SK-N-SH (cell line): ENCODE data around the gene KIF6. TPM values are rescaled to one million over a fixed set of nuclear protein-coding genes. Genes with fewer than 3 reads are reported as not detected.

ENCODE experiments used
- CTCF ChIA-PET: fragments of 300-600, 350-600 bp; formaldehyde crosslinking; extraction: SDS; loops from one replicate; lab custom pipeline; 2021; lab: Yijun Ruan, JAX
- POLR2A ChIA-PET: fragments of 350-600 bp; sonication (Branson Sonifier 250); formaldehyde crosslinking; extraction: SDS; loops from one replicate; lab custom pipeline; 2020; ENCODE audit warnings: antibody characterized with exemption, inconsistent platforms; lab: Yijun Ruan, JAX
- DNase-seq: peaks from one replicate; pipeline ENCODE4 v3.0.0; 2012
- H2AFZ ChIP-seq: fragments of 200-600 bp; sonication (generic); 2 replicates; pipeline ENCODE4 v1.8.1; 2016; ENCODE audit warnings: antibody characterized with exemption, mild to moderate bottlenecking, low read depth
- H3F3A ChIP-seq: fragments of 200-600 bp; sonication (generic); replicated peaks from 2 replicates; pipeline ENCODE3; 2016; ENCODE audit warnings: antibody characterized with exemption, mild to moderate bottlenecking; ENCODE audit not compliant: insufficient read depth
- H3K27ac ChIP-seq, 2 experiments: fragments of 200-500 bp in 1 of 2; fragments of 200-600 bp in 1 of 2; sonication (Bioruptor generic) in 1 of 2; sonication (generic), shearing (Covaris generic) in 1 of 2; 2 replicates each; pipeline versions ENCODE4 v1.5.1 to v1.6.1; 2014 to 2016; ENCODE audit warnings: low read depth in 2 of 2, inconsistent platforms in 1 of 2, low read length in 1 of 2, mild to moderate bottlenecking in 1 of 2, mixed read lengths in 1 of 2
- H3K27me3 ChIP-seq: fragments of 200-600 bp; sonication (generic), shearing (Covaris generic); 2 replicates; pipeline ENCODE4 v1.6.1; 2016; ENCODE audit warnings: mixed run types; ENCODE audit not compliant: insufficient read depth
- H3K36me3 ChIP-seq, 2 experiments: fragments of 200-500 bp in 1 of 2; fragments of 200-600 bp in 1 of 2; sonication (Bioruptor generic) in 1 of 2; sonication (generic) in 1 of 2; replicated peaks in 1 of 2; 2 replicates each; pipeline versions ENCODE3 to v1.5.1; 2014 to 2016; ENCODE audit warnings: low read length in 1 of 2, mild to moderate bottlenecking in 1 of 2; ENCODE audit not compliant: insufficient read depth in 2 of 2, control insufficient read depth in 1 of 2
- H3K4me1 ChIP-seq, 2 experiments: fragments of 200-500 bp in 1 of 2; fragments of 200-600 bp in 1 of 2; sonication (Bioruptor generic) in 1 of 2; sonication (generic), shearing (Covaris generic) in 1 of 2; 2 replicates each; pipeline versions ENCODE4 v1.5.1 to v1.6.1; 2014 to 2016; ENCODE audit warnings: low read depth in 1 of 2, low read length in 1 of 2, mixed run types in 1 of 2; ENCODE audit not compliant: insufficient read depth in 2 of 2, control insufficient read depth in 1 of 2
- H3K4me2 ChIP-seq: fragments of 200-600 bp; sonication (generic), shearing (Covaris generic); 2 replicates; pipeline ENCODE4 v1.6.1; 2017; ENCODE audit warnings: mixed run types
- H3K4me3 ChIP-seq, 2 experiments: fragments of 200-500 bp in 1 of 2; fragments of 200-600 bp in 1 of 2; sonication (Bioruptor generic) in 1 of 2; sonication (generic), shearing (Covaris generic) in 1 of 2; 2 replicates each; pipeline versions ENCODE4 v1.5.1 to v1.8.1; 2014 to 2016; ENCODE audit warnings: low read depth in 2 of 2, inconsistent platforms in 1 of 2, low read length in 1 of 2, mild to moderate bottlenecking in 1 of 2, mixed read lengths in 1 of 2, moderate library complexity in 1 of 2
- H3K79me2 ChIP-seq: fragments of 200-600 bp; sonication (generic); 2 replicates; pipeline ENCODE4 v1.8.1; 2017; ENCODE audit warnings: mild to moderate bottlenecking; ENCODE audit not compliant: insufficient read depth
- H3K9ac ChIP-seq: fragments of 200-600 bp; sonication (generic); 2 replicates; pipeline ENCODE4 v1.6.1; 2017; ENCODE audit warnings: mixed run types
- H3K9me2 ChIP-seq: fragments of 200-600 bp; sonication (generic); 2 replicates; pipeline ENCODE4 v1.6.1; 2017; ENCODE audit warnings: mixed run types
- H3K9me3 ChIP-seq: fragments of 200-600 bp; sonication (generic); 2 replicates; pipeline ENCODE4 v1.6.1; 2017; ENCODE audit warnings: mixed run types, mild to moderate bottlenecking, moderate library complexity
- H4K20me1 ChIP-seq: fragments of 200-600 bp; sonication (generic); 2 replicates; pipeline ENCODE4 v1.6.1; 2017; ENCODE audit warnings: mild to moderate bottlenecking, mixed run types; ENCODE audit not compliant: insufficient read depth
- CHD2 ChIP-seq: fragments of 150-350 bp; IDR thresholded peaks from 2 replicates; pipeline ENCODE4 v1.6.1; 2018; ENCODE audit warnings: low read length; ENCODE audit not compliant: partially characterized antibody
- ELF1 ChIP-seq: IDR thresholded peaks from 2 replicates; pipeline ENCODE4 v1.4.0; 2012
- FOSL2 ChIP-seq: IDR thresholded peaks from 2 replicates; pipeline ENCODE4 v1.4.0; 2012; ENCODE audit warnings: low read depth, mild to moderate bottlenecking, moderate library complexity, borderline replicate concordance
- FOXM1 ChIP-seq: IDR thresholded peaks from 2 replicates; pipeline ENCODE4 v1.4.0; 2012; ENCODE audit warnings: low read depth, mild to moderate bottlenecking
- GABPA ChIP-seq: IDR thresholded peaks from 2 replicates; pipeline ENCODE4 v1.4.0; 2012; ENCODE audit warnings: low read depth, mild to moderate bottlenecking
- GATA2 ChIP-seq: sonication (generic); formaldehyde crosslinking; IDR thresholded peaks from 2 replicates; pipeline ENCODE4 v1.5.0; 2020; ENCODE audit warnings: mild to moderate bottlenecking, missing genetic modification reagents
- JUND ChIP-seq: IDR thresholded peaks from 2 replicates; pipeline ENCODE4 v1.4.0; 2012
- MEF2A ChIP-seq: IDR thresholded peaks from 2 replicates; pipeline ENCODE4 v1.4.0; 2012; ENCODE audit warnings: low read depth, borderline replicate concordance
- NRF1 ChIP-seq: IDR thresholded peaks from 2 replicates; pipeline ENCODE4 v1.6.1; 2012; ENCODE audit warnings: low read depth, mild to moderate bottlenecking, low read length
- RAD21 ChIP-seq: IDR thresholded peaks from 2 replicates; pipeline ENCODE4 v1.6.1; 2012; ENCODE audit warnings: mild to moderate bottlenecking, low read length
- RFX5 ChIP-seq: IDR thresholded peaks from 2 replicates; pipeline ENCODE4 v1.6.1; 2012; ENCODE audit warnings: mild to moderate bottlenecking, improper control_type of control experiment, low read length
- RXRA ChIP-seq: IDR thresholded peaks from 2 replicates; pipeline ENCODE4 v1.4.0; 2012; ENCODE audit warnings: low read depth, mild to moderate bottlenecking, borderline replicate concordance
- SIN3A ChIP-seq: IDR thresholded peaks from 2 replicates; pipeline ENCODE4 v1.6.1; 2012; ENCODE audit warnings: low read depth, mild to moderate bottlenecking, low read length, moderate library complexity, borderline replicate concordance
- TAF1 ChIP-seq: IDR thresholded peaks from 2 replicates; pipeline ENCODE4 v1.6.1; 2012; ENCODE audit warnings: low read depth, mild to moderate bottlenecking, low read length, moderate library complexity, borderline replicate concordance
- TEAD4 ChIP-seq: IDR thresholded peaks from 2 replicates; pipeline ENCODE4 v1.4.0; 2012; ENCODE audit warnings: mild to moderate bottlenecking, borderline replicate concordance; ENCODE audit not compliant: insufficient read depth
- WGBS: methylation state at CpG from one replicate; pipeline ENCODE4 v1.1.6; 2017; ENCODE audit warnings: low lambda C conversion rate; 5-methylcytosine and 5-hydroxymethylcytosine counted together
- polyA plus RNA-seq, 3 experiments: library from polyadenylated mRNA; depleted of rRNA; stranded (reverse); fragments of >200 nt; gene quantifications; 2 replicates each; pipeline ENCODE4 v1.2.3, GENCODE V29; 2012
- TF ChIP-seq, protein P1 (sequence below): IDR thresholded peaks from 2 replicates; pipeline ENCODE4 v1.6.1; 2012; ENCODE audit warnings: mild to moderate bottlenecking, low read depth, low read length, moderate library complexity
- TF ChIP-seq, protein P2 (sequence below): fragments of 200-600 bp; sonication (generic); IDR thresholded peaks from 2 replicates; pipeline ENCODE4 v1.6.1; 2017; ENCODE audit warnings: antibody characterized with exemption, mild to moderate bottlenecking, moderate library complexity
- TF ChIP-seq, protein P3 (sequence below): IDR thresholded peaks from 2 replicates; pipeline ENCODE4 v1.4.0; 2012; ENCODE audit warnings: low read depth, borderline replicate concordance

The KIF6 gene
- polyA plus RNA-seq, 1 of the 3 experiments (the other 2 are of a cell fraction), result 0.13 TPM

- TF ChIP-seq TEAD4 (no peak), SIN3A (no peak), NRF1 (no peak), RFX5 (no peak), ELF1 (no peak), CHD2 (no peak), FOSL2 (no peak), GATA2 (no peak), MEF2A (no peak)
These were observed 383.9 kb downstream of the KIF6 start (continued) for GRCh38 chr6:39341352-39341751.

GRCh38 chr6:39339868-39340550, 385.2 kb downstream of the KIF6 start:
- Histone ChIP-seq H4K20me1 (no peaks in the 10 kb centered on the region), H3K27me3 (no peaks in the 10 kb centered on the region), H3K9ac (no peak overlapping the region), H3F3A (no peaks in the 10 kb centered on the region), H2AFZ (no peak overlapping the region), H3K9me2 (no peaks in the 10 kb centered on the region), H3K9me3 (no peaks in the 10 kb centered on the region), H3K4me1 (peaks cover 0 to 32% of the 10 kb centered on the region in 2 experiments; a peak in 1 of 4 replicates), H3K36me3 (no peaks in the 10 kb centered on the region), H3K4me3 (no peak overlapping the region), H3K27ac (no peak overlapping the region), H3K4me2 (no peak overlapping the region), H3K79me2 (no peaks in the 10 kb centered on the region)
- ChIA-PET POLR2A (no interaction called here), CTCF (interaction anchor here (0.6 to 3.9 kb wide), 9 partner anchors 7 to 670 kb away, joined by 3 to 25 read pairs (median 5); no protein-coding TSS in a partner anchor)
- WGBS, result 38% methylated on average over 8 of the region's 10 CpGs
- TF ChIP-seq GATA2 (no peak), GABPA (no peak), TAF1 (no peak), RXRA (no peak), ELF1 (no peak), SIN3A (no peak), RAD21 (no peak), RFX5 (no peak), TEAD4 (no peak), FOXM1 (no peak), JUND (no peak), MEF2A (no peak)
- TF ChIP-seq, protein P1, sequence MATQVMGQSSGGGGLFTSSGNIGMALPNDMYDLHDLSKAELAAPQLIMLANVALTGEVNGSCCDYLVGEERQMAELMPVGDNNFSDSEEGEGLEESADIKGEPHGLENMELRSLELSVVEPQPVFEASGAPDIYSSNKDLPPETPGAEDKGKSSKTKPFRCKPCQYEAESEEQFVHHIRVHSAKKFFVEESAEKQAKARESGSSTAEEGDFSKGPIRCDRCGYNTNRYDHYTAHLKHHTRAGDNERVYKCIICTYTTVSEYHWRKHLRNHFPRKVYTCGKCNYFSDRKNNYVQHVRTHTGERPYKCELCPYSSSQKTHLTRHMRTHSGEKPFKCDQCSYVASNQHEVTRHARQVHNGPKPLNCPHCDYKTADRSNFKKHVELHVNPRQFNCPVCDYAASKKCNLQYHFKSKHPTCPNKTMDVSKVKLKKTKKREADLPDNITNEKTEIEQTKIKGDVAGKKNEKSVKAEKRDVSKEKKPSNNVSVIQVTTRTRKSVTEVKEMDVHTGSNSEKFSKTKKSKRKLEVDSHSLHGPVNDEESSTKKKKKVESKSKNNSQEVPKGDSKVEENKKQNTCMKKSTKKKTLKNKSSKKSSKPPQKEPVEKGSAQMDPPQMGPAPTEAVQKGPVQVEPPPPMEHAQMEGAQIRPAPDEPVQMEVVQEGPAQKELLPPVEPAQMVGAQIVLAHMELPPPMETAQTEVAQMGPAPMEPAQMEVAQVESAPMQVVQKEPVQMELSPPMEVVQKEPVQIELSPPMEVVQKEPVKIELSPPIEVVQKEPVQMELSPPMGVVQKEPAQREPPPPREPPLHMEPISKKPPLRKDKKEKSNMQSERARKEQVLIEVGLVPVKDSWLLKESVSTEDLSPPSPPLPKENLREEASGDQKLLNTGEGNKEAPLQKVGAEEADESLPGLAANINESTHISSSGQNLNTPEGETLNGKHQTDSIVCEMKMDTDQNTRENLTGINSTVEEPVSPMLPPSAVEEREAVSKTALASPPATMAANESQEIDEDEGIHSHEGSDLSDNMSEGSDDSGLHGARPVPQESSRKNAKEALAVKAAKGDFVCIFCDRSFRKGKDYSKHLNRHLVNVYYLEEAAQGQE, result no peak
- TF ChIP-seq, protein P2, sequence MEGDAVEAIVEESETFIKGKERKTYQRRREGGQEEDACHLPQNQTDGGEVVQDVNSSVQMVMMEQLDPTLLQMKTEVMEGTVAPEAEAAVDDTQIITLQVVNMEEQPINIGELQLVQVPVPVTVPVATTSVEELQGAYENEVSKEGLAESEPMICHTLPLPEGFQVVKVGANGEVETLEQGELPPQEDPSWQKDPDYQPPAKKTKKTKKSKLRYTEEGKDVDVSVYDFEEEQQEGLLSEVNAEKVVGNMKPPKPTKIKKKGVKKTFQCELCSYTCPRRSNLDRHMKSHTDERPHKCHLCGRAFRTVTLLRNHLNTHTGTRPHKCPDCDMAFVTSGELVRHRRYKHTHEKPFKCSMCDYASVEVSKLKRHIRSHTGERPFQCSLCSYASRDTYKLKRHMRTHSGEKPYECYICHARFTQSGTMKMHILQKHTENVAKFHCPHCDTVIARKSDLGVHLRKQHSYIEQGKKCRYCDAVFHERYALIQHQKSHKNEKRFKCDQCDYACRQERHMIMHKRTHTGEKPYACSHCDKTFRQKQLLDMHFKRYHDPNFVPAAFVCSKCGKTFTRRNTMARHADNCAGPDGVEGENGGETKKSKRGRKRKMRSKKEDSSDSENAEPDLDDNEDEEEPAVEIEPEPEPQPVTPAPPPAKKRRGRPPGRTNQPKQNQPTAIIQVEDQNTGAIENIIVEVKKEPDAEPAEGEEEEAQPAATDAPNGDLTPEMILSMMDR, result no peak
- TF ChIP-seq, protein P3, sequence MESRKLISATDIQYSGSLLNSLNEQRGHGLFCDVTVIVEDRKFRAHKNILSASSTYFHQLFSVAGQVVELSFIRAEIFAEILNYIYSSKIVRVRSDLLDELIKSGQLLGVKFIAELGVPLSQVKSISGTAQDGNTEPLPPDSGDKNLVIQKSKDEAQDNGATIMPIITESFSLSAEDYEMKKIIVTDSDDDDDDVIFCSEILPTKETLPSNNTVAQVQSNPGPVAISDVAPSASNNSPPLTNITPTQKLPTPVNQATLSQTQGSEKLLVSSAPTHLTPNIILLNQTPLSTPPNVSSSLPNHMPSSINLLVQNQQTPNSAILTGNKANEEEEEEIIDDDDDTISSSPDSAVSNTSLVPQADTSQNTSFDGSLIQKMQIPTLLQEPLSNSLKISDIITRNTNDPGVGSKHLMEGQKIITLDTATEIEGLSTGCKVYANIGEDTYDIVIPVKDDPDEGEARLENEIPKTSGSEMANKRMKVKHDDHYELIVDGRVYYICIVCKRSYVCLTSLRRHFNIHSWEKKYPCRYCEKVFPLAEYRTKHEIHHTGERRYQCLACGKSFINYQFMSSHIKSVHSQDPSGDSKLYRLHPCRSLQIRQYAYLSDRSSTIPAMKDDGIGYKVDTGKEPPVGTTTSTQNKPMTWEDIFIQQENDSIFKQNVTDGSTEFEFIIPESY, result no peak
- DNase-seq, result no peak
